ENCODE data around the gene RNF212B. TPM values are rescaled to one million over a fixed set of nuclear protein-coding genes. Genes with fewer than 3 reads are reported as not detected.

The RNF212B gene
- total RNA-seq, 2 donors from 2014 or later, result not detected

DNA sequence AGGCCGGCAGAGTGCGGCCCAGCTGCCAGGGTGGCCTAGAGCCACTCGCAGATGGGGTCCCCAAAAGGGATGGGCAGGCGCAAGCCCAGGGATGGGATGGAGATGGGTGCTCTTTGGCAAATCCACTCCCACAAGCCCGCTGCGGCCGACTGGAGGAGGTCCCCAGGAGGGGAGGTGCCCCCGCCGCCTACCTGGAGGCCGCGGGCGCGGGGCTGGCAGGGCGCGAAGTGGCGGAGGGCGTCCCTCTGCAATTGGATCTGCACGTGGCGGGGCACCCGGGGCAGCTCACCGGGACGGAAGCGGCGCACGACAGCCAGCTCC, 64.2 kb downstream of the RNF212B start:
- peak; percentile 18 to 28 for ATAC-seq
- no peak for DNase-seq (ENCODE audit: low spot score in 2 of 2)
- H3K36me3 Mint-ChIP-seq, result peaks cover 6 to 16% of the 10 kb centered on the region in 2 donors
- peak overlapping the region; percentile 97 for H3K27ac Mint-ChIP-seq
- H3K9me3 Mint-ChIP-seq, result no peaks in the 10 kb centered on the region

DNA sequence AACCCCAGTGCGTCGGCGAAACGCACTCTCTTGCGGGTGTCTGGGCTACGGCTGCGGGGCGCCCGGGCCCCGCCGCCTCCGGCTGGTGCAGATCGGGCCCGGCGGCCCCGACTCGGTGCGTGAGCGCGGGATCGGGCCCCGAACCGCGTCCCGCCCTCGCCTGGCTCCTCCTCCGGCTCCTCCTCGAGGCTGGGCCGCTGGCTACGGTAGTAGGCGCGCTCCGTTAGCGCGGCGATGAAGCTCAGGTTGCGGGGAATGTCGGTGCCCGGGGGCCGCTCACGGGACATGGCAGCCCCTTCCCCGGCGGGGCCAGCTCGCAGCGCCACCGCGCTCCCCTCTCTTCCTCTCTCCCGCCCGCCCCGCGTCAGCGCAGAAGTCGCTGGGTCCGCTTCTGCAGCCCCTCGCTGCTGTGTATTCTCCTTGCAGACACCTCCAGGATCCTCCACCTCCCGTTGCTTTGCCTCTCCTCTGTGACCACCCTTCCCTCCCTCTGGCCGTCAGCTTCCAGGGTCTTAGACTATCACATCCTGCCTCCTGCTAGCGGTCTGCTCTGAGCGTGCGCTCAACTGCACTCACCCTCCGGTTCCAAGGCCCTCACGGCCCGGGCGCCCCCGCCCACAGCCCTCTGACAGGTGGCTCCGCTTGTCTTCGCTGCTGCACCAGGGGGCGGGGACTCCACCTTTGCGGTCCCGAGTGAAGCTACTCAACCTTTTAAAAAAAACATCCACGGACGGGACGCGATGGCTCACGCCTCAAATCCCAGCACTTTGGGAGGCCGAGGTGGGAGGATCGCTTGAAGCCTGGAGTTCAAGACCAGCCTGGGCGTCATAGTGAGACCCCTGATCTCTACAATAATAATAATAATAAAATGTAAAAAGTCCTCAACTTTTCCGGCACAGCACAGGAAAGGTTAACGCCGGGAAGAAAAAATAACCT, 64.8 kb downstream of the RNF212B start, which contains the start of gene PPP1R3E:
PPP1R3E (minus strand) TSS at position 570 of the 936 bp plus-strand sequence; CDS start at position 287, 283 bp downstream.
- H3K9me3 Mint-ChIP-seq, result no peaks in the 10 kb centered on the region
- H3K36me3 Mint-ChIP-seq, result peaks cover 6 to 13% of the 10 kb centered on the region in 2 donors
- DNase-seq (ENCODE audit: low spot score in 2 of 2) (peak; percentile 84 to 95), ATAC-seq (peak; percentile 52 to 63)
- peak within 1 kb of the TSS; percentile 97 to 100 for H3K27ac Mint-ChIP-seq

DNA sequence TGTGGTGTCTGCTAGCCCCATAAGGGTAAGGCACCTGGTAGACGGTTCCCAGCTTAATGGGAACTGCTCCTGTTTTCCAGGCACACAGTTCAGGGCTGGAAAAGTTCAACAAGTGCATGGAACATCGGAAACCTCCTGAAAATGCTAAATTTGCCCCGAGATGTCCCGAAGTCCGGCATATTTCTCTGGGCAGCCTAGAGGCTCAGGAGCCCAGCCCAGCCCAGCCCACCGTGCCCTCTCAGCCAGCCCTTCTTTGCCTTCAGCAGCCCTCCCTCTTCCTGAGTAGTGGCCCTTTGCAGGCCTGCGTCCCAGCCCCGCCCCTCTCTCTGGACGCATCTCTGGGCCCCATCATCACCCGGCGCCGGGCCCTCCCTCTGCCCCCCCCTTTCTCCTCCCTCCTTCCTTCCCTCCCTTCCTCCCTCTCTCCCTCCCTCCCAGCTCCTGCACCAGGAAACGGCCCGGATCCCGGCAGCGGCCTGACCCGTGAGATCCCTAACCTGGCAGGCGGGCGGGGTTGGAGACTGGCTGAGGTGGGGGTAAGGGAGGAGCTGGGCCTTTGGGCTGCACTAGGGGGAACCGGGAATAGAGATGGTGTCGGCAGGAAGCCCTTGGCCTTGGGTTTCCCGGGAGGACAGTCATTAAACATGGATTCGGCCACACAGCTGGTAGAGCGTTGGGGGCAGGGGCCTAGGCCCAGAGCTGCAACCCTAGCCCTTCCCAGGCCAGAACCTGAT, 68.8 kb downstream of the RNF212B start, which contains the start of gene BCL2L2:
BCL2L2 (plus strand) TSS at position 422 of the 734 bp plus-strand sequence. CDS start 935 bp downstream, outside the sequence.
- Mint-ChIP-seq H3K27ac (peak within 1 kb of the TSS in 1 of 2 donors; percentile 54), H3K36me3 (peaks cover 6% of the 10 kb centered on the region in 2 donors), H3K9me3 (no peaks in the 10 kb centered on the region)
- no peak for DNase-seq (ENCODE audit: low spot score in 2 of 2)
- ATAC-seq, result no peak

DNA sequence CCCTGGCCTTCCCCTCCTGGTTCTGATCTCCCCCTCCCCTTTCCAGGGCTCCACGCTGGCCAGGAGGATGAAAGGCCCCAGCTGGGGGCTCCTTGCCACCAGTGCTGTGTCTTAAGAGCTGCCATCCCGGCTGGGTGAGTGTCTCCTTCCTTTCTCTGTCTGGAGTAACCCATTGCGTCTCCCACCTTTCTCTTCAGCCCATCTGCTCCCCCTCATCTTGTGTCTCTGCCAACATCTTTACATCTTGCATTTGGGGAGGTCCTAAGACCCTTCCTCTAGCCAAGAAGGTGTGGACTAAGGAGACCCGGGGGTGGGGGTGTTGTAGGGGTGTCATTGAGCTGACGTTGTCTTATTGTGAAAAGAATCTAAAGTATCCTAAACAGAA, 69.4 kb downstream of the RNF212B start:
- no peak for ATAC-seq
- no peak for DNase-seq (ENCODE audit: low spot score in 2 of 2)
- H3K9me3 Mint-ChIP-seq, result no peaks in the 10 kb centered on the region
- peak overlapping the region in 1 of 2 donors; percentile 54 for H3K27ac Mint-ChIP-seq
- H3K36me3 Mint-ChIP-seq, result peaks cover 6% of the 10 kb centered on the region in 2 donors

DNA sequence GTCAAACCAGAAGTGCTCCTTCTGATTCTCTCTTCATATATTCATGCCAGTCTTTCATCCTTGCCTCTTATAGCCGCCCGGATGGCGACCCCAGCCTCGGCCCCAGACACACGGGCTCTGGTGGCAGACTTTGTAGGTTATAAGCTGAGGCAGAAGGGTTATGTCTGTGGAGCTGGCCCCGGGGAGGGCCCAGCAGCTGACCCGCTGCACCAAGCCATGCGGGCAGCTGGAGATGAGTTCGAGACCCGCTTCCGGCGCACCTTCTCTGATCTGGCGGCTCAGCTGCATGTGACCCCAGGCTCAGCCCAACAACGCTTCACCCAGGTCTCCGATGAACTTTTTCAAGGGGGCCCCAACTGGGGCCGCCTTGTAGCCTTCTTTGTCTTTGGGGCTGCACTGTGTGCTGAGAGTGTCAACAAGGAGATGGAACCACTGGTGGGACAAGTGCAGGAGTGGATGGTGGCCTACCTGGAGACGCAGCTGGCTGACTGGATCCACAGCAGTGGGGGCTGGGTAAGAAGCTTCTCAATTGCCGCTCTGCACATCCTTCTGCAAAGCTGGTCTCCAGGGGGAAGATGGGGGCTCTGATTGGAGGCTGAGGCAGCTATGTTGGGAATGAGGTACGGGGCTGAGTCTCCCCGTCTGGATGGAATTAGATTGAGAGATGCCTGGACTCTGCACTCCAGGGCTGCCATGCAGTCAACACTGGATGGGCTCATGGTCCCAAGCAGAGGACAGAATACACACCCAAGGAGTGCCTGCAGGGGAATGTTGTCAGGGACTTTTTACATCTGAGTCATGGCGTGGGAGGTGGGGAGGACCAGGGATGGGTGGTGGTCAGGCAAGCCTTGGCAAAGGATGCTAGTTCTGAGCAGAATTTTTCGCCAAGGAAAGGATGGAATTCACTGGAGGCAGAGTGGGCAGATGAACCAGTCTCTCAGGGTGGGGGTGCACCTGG, 70.2 kb downstream of the RNF212B start:
- DNase-seq (ENCODE audit: low spot score in 2 of 2), result no peak
- no peaks in the 10 kb centered on the region for H3K9me3 Mint-ChIP-seq
- H3K36me3 Mint-ChIP-seq, result no peaks in the 10 kb centered on the region
- peak overlapping the region in 1 of 2 donors; percentile 18 for H3K27ac Mint-ChIP-seq
- no peak for ATAC-seq

DNA sequence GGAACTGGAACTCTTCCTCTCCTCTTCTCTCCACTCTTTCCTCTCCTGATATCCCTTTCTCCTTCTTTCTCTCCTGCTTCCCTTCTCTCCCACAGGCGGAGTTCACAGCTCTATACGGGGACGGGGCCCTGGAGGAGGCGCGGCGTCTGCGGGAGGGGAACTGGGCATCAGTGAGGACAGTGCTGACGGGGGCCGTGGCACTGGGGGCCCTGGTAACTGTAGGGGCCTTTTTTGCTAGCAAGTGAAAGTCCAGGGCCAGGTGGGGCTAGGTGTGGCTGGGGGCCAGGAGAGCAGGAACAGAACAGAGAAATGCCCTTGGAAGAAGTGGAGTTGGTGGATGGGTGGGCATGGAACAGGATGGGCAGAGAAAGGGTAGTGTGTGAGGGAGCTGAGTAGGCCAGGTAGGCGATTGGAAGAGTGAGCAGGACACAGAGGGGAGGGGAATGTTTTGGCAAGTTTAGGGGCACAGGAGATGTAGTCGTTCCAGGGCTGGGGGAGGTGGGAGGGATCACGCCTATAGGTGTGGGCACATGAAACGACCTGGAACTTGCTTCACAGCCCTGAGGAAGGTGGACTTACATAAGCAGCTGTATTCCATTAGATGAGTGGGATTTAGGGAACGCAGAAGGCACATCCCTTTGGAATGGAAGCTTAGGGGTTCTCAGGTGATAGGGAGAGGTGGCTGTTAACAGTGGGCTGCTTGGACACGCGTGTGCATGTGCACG, 71.1 kb downstream of the RNF212B start:
- Mint-ChIP-seq H3K36me3 (no peaks in the 10 kb centered on the region), H3K27ac (no peak overlapping the region), H3K9me3 (no peaks in the 10 kb centered on the region)
- ATAC-seq (no peak), DNase-seq (ENCODE audit: low spot score in 2 of 2) (no peak)

DNA sequence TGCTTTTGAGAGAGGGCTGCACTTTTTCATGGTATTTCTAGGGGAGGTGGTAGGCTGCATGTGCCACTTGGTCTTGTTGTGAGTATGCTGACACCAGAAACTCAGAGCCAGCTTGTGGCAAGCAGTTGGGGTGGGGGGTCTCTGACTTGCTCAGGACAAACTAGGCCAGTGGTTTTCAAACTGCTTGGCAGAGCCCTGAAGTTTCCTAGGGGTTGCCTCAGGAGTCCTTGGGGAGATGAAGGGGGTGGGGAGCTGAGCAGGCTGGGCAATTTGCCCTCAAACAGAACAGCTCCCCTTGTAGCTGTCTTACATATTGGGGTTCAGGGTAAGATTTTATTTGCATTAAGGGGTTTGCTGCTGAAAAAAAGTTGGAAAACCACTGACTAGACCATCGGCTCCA, 72.8 kb downstream of the RNF212B start:
- Mint-ChIP-seq H3K9me3 (no peaks in the 10 kb centered on the region), H3K27ac (no peak overlapping the region), H3K36me3 (no peaks in the 10 kb centered on the region)
- DNase-seq (ENCODE audit: low spot score in 2 of 2) (no peak), ATAC-seq (no peak)

DNA sequence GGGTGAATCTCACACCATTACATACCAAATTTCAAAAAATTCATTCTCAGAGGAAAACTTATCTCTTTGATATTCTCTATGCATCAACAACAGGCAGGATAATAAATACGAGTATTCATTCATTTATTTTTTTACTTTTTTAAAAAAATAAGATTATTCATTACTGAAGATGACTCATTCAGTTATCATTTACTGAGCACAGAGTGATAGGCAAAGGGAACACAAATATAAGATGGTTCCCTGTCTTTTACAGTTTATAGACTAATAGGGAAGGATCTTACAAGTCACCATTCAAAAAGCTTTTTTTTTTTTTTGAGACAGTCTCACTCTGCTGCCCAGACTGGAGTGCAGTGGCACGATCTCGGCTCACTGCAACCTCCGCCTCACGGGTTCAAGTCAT, 78.6 kb downstream of the RNF212B start:
- peaks cover 0 to 7% of the 10 kb centered on the region in 2 donors for H3K9me3 Mint-ChIP-seq
- ATAC-seq (no peak), DNase-seq (ENCODE audit: low spot score in 2 of 2) (no peak)
- peaks cover 11 to 14% of the 10 kb centered on the region in 2 donors for H3K36me3 Mint-ChIP-seq
- H3K27ac Mint-ChIP-seq, result no peak overlapping the region

DNA sequence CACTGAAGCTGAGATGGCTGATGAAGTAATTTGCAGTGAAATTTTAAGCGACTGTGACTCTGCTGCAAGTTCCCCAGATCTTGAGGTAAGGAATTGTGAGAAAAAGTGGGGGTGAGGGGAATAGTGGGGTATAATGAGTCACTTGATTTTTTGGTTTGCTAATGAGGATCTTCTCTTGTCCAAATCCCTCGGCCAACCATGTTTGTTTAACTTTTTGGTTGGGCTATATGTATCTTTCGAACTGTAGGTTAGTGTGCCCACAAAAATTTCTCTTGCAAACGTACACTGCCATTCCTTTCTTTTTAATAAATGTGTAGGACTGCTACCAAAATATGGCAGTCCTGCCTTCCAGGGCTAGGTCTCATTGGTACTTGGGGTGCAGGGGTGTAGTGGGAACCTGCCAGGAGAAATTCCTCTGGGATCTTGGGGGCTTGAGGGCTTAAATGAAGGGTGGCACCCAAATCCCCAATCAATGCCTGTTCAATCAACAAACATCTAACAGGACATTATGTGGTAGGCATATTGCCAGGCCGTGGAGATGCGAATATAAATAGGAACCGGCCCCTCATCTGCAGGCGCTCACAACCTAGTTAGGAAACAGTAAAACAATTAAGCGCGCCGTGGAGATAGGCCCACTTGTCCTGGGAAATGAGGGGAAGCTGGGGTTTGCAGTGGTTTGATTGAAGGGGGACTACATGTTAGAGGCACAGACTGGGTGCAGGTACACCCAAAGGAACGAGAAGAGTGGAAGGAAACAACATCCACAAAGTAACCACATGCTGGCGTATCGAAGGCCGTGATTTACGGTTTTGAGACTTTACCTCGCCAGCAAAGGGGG, 82.2 kb downstream of the RNF212B start:
- H3K9me3 Mint-ChIP-seq, result peaks cover 0 to 7% of the 10 kb centered on the region in 2 donors
- H3K27ac Mint-ChIP-seq, result peak overlapping the region; percentile 99
- H3K36me3 Mint-ChIP-seq, result peaks cover 30% of the 10 kb centered on the region in 2 donors
- ATAC-seq, result no peak
- peak in 1 of 2 donors; percentile 16 for DNase-seq (ENCODE audit: low spot score in 2 of 2)

DNA sequence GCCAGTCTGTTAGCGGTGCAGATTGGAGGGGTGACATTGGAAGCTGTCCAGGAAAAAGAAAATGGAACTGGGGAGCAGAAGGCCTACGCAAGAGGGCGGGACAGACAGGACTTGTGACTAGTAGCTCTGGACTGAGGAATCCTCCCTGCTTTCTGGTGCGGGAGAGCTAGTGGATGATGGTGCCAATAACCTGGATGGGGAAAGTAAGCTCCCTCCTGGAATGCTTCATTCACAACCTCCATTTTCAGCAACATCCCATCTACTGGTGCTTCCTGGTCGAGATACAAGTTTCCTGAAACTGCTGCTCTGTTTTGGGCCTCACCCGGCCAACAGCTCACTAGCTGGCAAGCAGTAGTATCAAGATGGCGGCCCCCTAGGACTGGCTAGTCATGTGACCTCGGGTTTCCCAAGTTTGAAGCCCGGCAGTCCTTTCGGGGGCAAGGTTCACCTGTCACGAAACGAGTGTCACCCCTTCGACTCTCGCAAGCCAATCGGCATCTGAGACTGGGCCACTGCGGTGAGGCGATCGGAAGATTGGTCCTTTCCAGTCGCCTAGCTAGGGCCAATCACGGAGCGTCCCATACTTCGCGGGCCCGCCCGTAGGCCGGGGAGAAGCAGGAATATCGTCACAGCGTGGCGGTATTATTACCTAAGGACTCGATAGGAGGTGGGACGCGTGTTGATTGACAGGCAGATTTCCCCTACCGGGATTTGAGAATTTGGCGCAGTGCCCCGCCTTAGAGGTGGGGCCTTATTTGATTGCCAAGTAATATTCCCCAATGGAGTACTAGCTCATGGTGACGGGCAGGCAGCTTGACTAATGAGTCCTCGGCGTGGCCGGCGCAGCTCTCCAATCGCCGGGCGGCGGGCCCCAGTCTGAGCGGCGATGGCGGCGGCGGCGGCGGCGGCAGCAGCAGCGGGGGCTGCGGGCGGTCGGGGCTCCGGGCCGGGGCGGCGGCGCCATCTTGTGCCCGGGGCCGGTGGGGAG, 83.1 kb downstream of the RNF212B start, which contains the start of gene PABPN1:
PABPN1 (plus strand) TSS at position 874 of the 988 bp plus-strand sequence; CDS start at position 887, 13 bp downstream.
- Mint-ChIP-seq H3K27ac (peak within 1 kb of the TSS; percentile 99), H3K9me3 (peaks cover 0 to 7% of the 10 kb centered on the region in 2 donors), H3K36me3 (peaks cover 30 to 33% of the 10 kb centered on the region in 2 donors)
- DNase-seq (ENCODE audit: low spot score in 2 of 2) (peak; percentile 94 to 99), ATAC-seq (peak; percentile 90 to 93)

DNA sequence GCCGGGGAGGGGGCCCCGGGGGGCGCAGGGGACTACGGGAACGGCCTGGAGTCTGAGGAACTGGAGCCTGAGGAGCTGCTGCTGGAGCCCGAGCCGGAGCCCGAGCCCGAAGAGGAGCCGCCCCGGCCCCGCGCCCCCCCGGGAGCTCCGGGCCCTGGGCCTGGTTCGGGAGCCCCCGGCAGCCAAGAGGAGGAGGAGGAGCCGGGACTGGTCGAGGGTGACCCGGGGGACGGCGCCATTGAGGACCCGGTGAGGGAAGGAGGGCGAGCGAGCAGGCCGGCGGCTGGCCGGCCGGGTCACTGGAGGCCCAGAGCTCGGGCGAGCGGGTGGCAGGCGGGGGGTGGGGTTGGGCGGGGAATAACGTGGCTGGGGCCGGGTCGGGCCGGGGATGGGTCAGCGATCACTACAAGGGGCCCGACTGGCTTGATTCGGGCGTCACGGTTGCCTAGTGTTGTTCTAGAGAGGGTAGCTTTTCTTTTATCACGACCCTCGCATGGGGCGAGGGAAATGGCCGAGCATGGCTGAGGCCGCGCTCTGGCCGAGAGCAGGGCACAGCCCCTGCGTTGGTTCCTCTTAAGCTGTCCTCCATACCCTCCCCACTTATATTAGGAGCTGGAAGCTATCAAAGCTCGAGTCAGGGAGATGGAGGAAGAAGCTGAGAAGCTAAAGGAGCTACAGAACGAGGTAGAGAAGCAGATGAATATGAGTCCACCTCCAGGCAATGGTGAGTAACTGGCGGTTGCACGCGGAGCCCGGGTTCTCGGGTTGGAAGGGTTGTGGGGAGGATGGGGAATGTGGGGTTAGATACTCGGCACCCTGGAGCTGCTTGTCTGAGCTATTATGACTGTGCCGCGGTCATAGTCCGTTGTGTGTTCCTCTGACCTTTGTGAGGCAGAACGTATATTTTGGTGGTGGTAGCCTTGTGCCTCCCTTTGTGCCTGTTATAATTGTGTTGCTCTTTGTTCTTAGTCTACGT, 84.1 kb downstream of the RNF212B start:
- ATAC-seq, result peak in 1 of 2 donors; percentile 54
- Mint-ChIP-seq H3K27ac (peak overlapping the region; percentile 96 to 99), H3K9me3 (peaks cover 0 to 7% of the 10 kb centered on the region in 2 donors), H3K36me3 (peaks cover 30 to 35% of the 10 kb centered on the region in 2 donors)
- DNase-seq (ENCODE audit: low spot score in 2 of 2), result peak; percentile 63 to 86
